ENCODE data around the gene ATP2C1. TPM values are rescaled to one million over a fixed set of nuclear protein-coding genes. Genes with fewer than 3 reads are reported as not detected.

ATP2C1 gene
- total and polyA plus RNA-seq, 9 of the 15 experiments (the other 6 are each of a cell fraction or from before 2014, with no cell fraction given), result 10.0 to 53.5 (median 27.9) TPM

DNA sequence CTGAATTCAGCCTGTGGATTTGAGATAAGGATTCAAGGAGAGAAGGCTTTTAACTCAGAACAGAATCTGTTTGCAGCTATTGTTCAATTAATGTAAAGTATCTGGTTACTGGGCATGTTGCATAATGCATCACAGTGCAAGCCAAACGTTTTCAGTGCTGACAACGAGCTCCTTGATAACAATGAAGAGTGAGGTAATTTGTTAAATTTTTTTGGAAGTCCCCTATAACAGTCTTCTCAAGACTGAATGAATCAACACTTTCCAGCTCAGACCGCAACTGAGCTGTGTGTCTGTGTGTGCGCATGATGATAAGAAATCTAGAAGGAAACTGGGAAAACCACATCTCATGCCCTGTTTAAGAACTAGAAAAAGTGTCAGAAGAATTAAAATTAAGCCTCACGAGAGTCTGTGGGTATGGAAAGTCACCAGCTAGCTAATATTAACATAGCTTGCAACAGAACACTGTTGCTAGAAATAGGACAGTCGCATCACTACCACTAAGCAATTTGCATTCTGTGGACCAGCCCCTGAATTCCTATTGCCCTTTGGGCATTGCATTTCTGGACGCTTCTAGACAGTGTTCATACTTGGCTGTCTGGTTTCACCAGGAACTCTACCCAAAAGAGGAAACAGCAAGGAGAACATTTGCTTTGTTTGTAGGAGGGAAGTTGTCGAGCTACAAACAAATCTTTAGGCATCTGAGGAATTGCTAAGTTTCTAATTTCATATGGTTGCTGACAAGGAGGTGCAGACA is 43.7 kb upstream of the ATP2C1 start (continued):
- TF ChIP-seq POLR3A (IDR thresholded peaks at IDR 0.05; ENCODE audit: borderline replicate concordance, extremely low read depth, insufficient read depth, insufficient read length) (no peak), ZNF212 (CRISPR knock-in tag; IDR thresholded peaks at IDR 0.05) (no peak), PURB (CRISPR knock-in tag; IDR thresholded peaks at IDR 0.05; ENCODE audit: low read depth) (no peak), POLR2H (tag; IDR thresholded peaks at IDR 0.05; ENCODE audit: low read depth) (peak; percentile 34; the same call in 1 of the 2 replicates), ZFPM2 (CRISPR knock-in tag; IDR thresholded peaks at IDR 0.05) (no peak), CBX8 (IDR thresholded peaks at IDR 0.05; ENCODE audit: borderline replicate concordance, extremely low read depth, low read depth, low read length, poor library complexity, severe bottlenecking) (no peak), ELF2 (CRISPR knock-in tag; IDR thresholded peaks at IDR 0.05) (no peak), ZNF780A (CRISPR knock-in tag; IDR thresholded peaks at IDR 0.05) (no peak), NBN (IDR thresholded peaks at IDR 0.05; ENCODE audit: low read depth) (peak; percentile 77), NEUROD1 (IDR thresholded peaks at IDR 0.05; ENCODE audit: borderline replicate concordance, low read depth, low read length, partially characterized antibody) (peak; percentile 49), MYBL2 (IDR thresholded peaks at IDR 0.05; ENCODE audit: low read depth) (no peak), MYBL2 (CRISPR knock-in tag; IDR thresholded peaks at IDR 0.05; ENCODE audit: borderline replicate concordance) (no peak), CTBP1 (IDR thresholded peaks at IDR 0.05; ENCODE audit: borderline replicate concordance) (peak; percentile 31; the same call in 1 of the 2 replicates), MED1 (CRISPR knock-in tag; IDR thresholded peaks at IDR 0.05; ENCODE audit: borderline replicate concordance) (no peak), ZNF121 (CRISPR knock-in tag; conservative IDR thresholded peaks at IDR 0.05) (no peak), NR3C1 (CRISPR knock-in tag; IDR thresholded peaks at IDR 0.05) (no peak)
- TF ChIP-seq, protein P1, sequence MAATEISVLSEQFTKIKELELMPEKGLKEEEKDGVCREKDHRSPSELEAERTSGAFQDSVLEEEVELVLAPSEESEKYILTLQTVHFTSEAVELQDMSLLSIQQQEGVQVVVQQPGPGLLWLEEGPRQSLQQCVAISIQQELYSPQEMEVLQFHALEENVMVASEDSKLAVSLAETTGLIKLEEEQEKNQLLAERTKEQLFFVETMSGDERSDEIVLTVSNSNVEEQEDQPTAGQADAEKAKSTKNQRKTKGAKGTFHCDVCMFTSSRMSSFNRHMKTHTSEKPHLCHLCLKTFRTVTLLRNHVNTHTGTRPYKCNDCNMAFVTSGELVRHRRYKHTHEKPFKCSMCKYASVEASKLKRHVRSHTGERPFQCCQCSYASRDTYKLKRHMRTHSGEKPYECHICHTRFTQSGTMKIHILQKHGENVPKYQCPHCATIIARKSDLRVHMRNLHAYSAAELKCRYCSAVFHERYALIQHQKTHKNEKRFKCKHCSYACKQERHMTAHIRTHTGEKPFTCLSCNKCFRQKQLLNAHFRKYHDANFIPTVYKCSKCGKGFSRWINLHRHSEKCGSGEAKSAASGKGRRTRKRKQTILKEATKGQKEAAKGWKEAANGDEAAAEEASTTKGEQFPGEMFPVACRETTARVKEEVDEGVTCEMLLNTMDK (IDR thresholded peaks at IDR 0.05; ENCODE audit: borderline replicate concordance, insufficient read depth, low read depth, low read length, poor library complexity, severe bottlenecking), result no peak
- TF ChIP-seq, protein P2, sequence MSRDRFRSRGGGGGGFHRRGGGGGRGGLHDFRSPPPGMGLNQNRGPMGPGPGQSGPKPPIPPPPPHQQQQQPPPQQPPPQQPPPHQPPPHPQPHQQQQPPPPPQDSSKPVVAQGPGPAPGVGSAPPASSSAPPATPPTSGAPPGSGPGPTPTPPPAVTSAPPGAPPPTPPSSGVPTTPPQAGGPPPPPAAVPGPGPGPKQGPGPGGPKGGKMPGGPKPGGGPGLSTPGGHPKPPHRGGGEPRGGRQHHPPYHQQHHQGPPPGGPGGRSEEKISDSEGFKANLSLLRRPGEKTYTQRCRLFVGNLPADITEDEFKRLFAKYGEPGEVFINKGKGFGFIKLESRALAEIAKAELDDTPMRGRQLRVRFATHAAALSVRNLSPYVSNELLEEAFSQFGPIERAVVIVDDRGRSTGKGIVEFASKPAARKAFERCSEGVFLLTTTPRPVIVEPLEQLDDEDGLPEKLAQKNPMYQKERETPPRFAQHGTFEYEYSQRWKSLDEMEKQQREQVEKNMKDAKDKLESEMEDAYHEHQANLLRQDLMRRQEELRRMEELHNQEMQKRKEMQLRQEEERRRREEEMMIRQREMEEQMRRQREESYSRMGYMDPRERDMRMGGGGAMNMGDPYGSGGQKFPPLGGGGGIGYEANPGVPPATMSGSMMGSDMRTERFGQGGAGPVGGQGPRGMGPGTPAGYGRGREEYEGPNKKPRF (IDR thresholded peaks at IDR 0.05; ENCODE audit: low read depth, low read length), result no peak
- TF ChIP-seq, protein P3, sequence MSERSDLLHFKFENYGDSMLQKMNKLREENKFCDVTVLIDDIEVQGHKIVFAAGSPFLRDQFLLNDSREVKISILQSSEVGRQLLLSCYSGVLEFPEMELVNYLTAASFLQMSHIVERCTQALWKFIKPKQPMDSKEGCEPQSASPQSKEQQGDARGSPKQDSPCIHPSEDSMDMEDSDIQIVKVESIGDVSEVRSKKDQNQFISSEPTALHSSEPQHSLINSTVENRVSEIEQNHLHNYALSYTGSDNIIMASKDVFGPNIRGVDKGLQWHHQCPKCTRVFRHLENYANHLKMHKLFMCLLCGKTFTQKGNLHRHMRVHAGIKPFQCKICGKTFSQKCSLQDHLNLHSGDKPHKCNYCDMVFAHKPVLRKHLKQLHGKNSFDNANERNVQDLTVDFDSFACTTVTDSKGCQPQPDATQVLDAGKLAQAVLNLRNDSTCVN (CRISPR knock-in tag; IDR thresholded peaks at IDR 0.05), result no peak
- TF ChIP-seq, protein P4, sequence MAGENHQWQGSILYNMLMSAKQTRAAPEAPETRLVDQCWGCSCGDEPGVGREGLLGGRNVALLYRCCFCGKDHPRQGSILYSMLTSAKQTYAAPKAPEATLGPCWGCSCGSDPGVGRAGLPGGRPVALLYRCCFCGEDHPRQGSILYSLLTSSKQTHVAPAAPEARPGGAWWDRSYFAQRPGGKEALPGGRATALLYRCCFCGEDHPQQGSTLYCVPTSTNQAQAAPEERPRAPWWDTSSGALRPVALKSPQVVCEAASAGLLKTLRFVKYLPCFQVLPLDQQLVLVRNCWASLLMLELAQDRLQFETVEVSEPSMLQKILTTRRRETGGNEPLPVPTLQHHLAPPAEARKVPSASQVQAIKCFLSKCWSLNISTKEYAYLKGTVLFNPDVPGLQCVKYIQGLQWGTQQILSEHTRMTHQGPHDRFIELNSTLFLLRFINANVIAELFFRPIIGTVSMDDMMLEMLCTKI (IDR thresholded peaks at IDR 0.05; ENCODE audit: partially characterized antibody), result no peak
